Measurements from ENCODE around the gene PRAF2.

DNA sequence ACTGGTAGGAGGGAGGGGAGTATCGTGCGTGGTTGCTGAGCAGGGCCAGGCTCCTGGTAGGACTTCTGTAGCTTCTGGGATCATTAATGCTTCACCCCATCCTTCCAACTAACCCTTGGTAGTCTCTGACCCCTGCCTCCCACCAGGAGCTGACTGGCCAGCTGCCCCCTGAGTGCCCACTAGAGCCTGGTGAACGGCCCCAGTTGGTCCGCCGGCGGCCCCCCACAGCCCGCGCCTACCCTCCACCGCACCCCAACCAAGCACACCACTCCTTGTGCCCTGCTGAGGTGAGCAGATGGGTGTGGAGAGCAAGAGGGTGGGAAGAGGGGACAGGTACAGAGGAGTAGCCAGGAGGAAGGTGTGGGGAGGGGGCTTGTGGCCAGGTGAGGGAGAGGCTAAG, 10.1 kb downstream of the PRAF2 start:
- no peak for TF ChIP-seq CTCF (IDR thresholded peaks at IDR 0.05; ENCODE audit: low read depth, low read length)
- TF ChIP-seq EZH2phosphoT487 (IDR thresholded peaks at IDR 0.05; ENCODE audit: low read depth) = no peak

Measured in OCI-LY3 (cell line).